Sciatic nerve (tissue), 2 donors: ENCODE measurements around the gene JPT2. TPM values are rescaled to one million over a fixed set of nuclear protein-coding genes. Genes with fewer than 3 reads are reported as not detected.

Source experiments
- ATAC-seq: fragments of 200-7000 bp; cut with Tn5 transposase; one replicate; pipeline ENCODE4 v1.9.1; 2020; ENCODE audit warnings: mild to moderate bottlenecking, moderate library complexity
- DNase-seq: peaks from one replicate; pipeline ENCODE4 v3.0.0-alpha.2; 2020; ENCODE audit warnings: low spot score
- intact Hi-C: fragments of 100-400 bp; cut with DNase I; formaldehyde crosslinking; loops from one replicate; pipeline ENCODE4 v1.14.2; 2022
- total RNA-seq: library from RNA; stranded (reverse); fragmentation: NEBNext Ultra II Directional; extraction: Animal tissue kit (Norgen Biotek cat#: 25700); gene quantifications from one replicate; pipeline ENCODE4 v1.2.1, GENCODE V29; 2021
- donor health status: DM: no; HTN: no; CAD: no.
- donor health status: DM: no; HTN: no; CAD: no.

JPT2 gene
- total RNA-seq, 1 donor from 2014 or later: 26.0 TPM

DNA sequence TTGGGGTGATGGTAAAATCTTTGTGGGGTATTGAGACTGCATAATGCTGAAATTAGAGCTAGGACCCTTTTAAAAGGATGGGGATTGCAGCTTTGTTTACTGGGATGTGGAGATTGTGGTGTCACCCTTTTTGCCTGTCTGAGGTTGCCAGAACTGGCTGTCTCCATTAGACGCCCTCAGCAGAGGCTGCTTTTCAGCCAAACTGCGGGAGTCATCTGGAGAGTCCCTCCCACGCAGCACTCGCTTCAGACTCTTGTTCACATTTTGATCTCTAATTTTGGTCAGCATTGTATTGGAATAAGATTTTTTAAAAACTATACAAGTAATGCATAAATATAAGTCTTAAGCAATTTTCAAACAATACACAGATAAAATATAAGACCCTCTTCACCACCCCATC lies 27.9 kb upstream of the JPT2 start:
- DNase-seq: no peak
- ATAC-seq: no peak
- intact Hi-C loops: no loop called here

GRCh38 chr16:1651094-1651973 lies 26.7 kb upstream of the JPT2 start:
- intact Hi-C loops: no loop called here
- DNase-seq (no peak), ATAC-seq (peak; percentile 21)

DNA sequence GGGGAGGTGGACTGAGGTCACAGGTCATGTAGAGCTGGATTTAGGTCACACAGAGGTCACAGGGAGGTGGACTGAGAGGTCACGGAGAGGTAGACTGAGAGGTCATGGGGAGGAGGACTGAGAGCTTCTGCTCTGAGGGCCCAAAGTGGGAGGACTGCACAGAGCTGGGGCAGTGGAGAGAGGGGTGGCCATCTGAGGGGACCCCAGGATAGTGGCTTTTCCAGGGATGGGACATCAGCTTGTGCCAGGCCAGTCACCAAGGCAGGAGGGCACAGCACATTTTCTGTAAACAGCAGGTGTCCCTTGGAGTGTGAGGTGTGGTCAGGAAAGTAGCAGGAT lies 26.1 kb upstream of the JPT2 start:
- ATAC-seq (no peak), DNase-seq (no peak)
- intact Hi-C loops: no loop called here

DNA sequence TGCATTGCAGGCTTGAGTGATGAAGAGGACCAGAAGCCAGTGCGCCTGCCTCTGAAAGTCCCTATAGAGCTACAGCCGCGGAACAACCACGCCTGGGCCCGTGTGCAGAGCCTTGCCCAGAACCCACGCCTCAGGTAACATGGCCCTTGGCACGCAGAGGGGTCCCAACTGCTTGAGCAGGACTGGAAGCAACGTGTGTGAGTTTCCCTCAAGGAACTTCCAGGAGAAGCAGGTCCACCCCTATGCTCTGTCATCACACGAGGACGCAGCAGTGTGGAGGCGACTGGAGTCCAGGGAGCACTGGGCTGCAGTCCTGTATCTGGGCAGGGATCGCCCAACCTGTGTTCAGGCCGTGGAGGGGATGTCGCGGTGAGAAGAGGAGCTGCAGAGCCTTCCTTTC lies 25.1 kb upstream of the JPT2 start:
- ATAC-seq (no peak), DNase-seq (no peak)
- intact Hi-C loops: no loop called here

GRCh38 chr16:1654505-1655268 lies 23.4 kb upstream of the JPT2 start:
- intact Hi-C loops: no loop called here
- DNase-seq (no peak), ATAC-seq (peak; percentile 6)

DNA sequence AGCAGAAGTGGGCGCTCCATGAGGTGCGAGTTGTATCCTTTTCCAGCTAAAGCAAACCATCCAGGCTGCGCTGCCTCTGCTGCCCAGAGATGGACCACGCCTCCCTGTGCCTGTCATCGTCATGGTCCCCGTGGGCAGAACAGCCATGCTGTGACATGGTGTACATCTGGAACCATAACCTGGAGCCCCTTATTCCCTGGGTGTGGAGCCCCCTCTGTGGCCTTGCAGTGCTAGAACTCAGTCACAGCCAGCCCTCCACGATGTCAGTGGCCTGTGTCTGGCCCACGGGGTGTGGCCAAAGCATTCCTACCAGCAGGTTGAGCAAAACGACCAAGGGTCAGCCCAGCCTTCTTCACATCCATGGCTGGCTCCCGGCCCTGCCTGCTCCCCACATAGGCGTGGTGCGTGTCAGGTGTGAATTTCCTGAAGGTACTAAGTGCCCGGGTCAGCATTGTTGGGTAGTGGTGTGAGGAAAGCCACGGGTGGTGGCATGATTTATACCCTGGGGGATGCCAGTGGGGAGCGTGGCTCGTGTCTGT lies 22.7 kb upstream of the JPT2 start:
- DNase-seq: no peak
- intact Hi-C loops: no loop called here
- no peak for ATAC-seq

DNA sequence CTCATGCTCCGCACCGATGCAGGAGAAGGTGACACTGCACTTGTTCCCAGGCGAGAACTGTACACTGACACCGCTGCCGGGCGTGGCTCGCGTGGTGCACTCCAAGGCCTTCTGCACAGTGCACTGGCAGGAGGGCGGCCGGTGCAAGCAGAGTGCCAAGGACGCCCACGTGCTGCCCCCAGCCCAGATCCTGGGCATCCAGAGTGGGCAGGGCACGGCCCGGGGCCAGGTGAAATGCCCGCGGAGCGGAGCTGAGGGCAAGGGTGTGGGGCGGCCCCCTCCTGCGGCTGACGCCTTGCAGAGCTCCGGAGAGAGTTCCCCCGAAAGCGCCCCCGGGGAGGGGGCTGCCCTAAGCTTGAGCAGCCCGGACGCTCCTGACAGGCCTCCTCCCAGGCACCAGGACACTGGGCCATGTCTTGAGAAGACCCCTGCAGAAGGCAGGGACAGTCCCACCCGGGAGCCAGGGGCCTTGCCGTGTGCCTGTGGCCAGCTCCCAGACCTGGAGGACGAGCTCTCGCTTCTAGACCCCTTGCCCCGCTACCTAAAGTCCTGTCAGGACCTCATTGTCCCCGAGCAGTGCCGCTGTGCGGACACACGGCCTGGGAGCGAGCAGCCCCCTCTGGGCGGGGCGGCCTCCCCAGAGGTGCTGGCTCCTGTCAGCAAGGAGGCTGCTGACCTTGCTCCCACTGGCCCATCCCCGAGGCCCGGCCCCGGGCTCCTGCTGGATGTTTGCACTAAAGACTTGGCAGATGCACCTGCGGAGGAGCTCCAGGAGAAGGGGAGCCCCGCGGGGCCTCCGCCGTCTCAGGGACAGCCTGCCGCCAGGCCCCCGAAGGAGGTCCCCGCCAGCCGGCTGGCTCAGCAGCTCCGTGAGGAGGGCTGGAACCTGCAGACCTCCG lies 21.9 kb upstream of the JPT2 start:
- ATAC-seq (no peak), DNase-seq (no peak)
- intact Hi-C loops: no loop called here

GRCh38 chr16:1656808-1657617 lies 21.1 kb upstream of the JPT2 start:
- intact Hi-C loops: no loop called here
- DNase-seq: no peak
- no peak for ATAC-seq

DNA sequence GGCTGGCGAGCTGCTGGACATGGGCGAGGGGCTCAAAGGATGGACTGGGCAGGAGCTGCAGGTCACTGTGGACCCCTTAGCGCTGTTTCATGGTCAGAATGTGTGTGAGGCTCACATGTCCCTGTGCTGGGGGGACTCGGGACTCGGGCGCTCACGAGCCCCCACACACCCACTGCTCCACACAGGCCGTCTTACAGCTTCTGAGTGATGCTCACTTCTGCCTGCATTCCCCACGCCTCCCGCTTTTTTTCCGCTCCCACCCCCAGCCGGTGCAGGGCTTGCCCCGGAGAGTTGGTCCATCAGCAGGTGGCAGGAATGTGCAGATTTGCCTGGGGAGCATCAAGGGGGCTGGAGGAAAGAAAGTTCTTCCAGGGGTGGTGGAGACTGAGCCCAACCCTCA lies 20.2 kb upstream of the JPT2 start:
- DNase-seq: no peak
- intact Hi-C loops: no loop called here
- ATAC-seq: no peak

DNA sequence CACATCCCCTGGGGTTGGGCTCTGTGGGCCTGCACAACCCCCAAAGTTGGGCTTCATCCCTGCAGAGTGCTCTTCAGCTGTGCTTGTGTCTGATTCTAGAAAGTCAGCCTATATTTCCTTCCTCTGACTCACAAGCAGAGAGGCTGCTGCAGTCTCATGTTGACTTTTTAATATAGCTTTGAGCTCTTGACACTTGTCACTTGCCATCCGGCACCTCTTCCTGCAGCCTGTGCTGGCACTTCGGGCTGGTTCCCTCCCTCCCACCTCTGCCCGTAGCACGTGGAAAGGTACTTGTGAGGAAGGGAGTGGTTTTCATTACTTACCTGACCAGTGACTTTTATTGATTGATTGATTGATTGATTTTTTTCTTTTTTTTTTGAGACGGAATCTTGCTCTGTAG lies 19.0 kb upstream of the JPT2 start:
- DNase-seq (no peak), ATAC-seq (no peak)
- intact Hi-C loops: no loop called here

- no peak for ATAC-seq
- DNase-seq: no peak
- intact Hi-C loops: no loop called here
Measured at GRCh38 chr16:1661826-1662225, 16.3 kb upstream of the JPT2 start.

DNA sequence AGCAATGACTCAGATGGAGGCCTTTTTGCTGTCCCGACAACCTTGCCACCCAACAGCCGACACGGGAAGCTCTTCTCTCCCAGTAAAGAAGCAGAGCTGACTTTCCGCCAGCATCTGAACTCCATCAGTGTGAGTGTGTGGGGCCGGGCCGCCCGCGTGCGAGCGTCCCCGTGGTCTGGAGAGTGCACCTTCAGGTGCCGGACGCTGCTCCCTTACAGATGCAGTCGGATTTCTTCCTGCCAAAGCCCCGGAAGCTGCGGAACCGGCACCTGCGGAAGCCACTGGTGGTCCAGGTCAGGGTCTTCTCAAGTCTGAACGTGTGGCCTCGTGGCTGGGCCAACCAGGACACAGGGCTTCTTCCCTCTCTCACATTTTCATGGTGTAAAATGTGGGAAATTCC lies 15.5 kb upstream of the JPT2 start:
- DNase-seq (no peak), ATAC-seq (no peak)
- intact Hi-C loops: no loop called here

DNA sequence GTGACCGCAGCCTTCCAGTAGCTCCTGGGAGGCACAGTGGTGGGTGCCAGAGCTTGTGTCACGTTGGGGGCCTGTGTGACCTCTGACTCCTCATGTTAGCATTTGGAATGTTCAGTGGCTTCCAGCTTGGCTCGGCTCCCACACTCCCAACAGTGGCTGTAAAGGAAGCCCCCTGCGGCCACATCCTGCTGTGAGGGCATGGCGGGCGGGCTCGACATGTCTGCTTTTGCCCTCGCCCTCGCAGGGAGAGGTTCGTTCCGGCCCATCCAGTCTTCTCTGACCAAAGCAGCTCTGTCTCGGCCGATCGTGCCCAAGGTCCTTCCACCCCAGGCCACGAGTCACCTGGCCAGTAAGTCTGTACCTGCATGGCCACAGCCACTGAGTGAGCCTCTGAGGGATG lies 12.2 kb upstream of the JPT2 start:
- intact Hi-C loops: no loop called here
- ATAC-seq: no peak
- DNase-seq: no peak

DNA sequence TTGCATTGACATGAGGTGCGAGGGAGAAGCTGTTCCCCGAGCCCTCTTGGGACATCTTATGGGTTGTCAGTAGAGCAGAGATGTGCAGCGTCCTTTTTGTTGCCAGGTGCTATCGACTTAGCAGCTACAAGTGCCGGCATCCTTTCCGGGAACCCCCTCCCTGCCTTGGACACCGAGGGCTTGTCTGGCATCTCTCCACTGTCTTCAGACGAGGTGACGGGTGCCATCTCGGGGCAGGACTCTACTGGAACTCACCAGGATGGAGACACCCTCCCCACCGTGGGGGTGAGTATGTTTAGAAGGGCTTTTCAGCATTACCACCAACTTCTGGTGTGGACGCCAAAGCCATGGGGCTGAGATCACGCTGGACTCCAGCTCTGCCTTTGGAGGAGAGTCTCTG lies 11.8 kb upstream of the JPT2 start:
- DNase-seq: no peak
- intact Hi-C loops: no loop called here

GRCh38 chr16:1667271-1667670 lies 10.8 kb upstream of the JPT2 start:
- intact Hi-C loops: no loop called here
- DNase-seq (no peak), ATAC-seq (no peak)

More for the DNA sequence above, 11.8 kb upstream of the JPT2 start:
- ATAC-seq: no peak

GRCh38 chr16:1667916-1668315 lies 10.2 kb upstream of the JPT2 start:
- ATAC-seq (no peak), DNase-seq (no peak)
- intact Hi-C loops: no loop called here

- intact Hi-C loops: no loop called here
- DNase-seq (no peak), ATAC-seq (no peak)
Measured at GRCh38 chr16:1668612-1669319, 9.3 kb upstream of the JPT2 start.

DNA sequence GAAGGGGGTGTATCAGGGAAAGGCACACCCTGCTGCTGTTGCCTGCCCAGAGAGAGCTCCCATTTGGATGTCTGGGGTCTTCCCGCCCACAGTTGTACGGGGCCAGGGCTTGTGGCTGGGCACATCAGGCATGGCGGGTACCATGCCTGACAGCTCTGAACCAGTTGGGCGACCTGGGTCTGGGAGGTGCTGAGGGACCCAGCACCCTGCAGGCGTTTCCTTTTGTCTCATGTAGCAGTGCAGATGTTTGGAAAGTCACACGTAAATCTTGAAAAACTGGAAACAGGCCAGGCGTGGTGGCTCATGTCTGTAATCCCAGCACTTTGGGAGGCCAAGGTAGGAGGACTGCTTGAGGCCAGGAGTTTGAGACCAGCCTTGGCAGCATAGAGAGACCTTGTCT lies 8.4 kb upstream of the JPT2 start:
- intact Hi-C loops: no loop called here
- ATAC-seq (no peak), DNase-seq (no peak)
